ENCODE results near the gene ZGPAT. TPM values are rescaled to one million over a fixed set of nuclear protein-coding genes. Genes with fewer than 3 reads are reported as not detected.

ZGPAT gene
- total and polyA plus RNA-seq, 10 of the 15 experiments (the other 5 are each of a cell fraction or from before 2014, with no cell fraction given), result 0.58 to 52.9 (median 18.0) TPM

- TF ChIP-seq PAX5 (IDR thresholded peaks at IDR 0.05; ENCODE audit: borderline replicate concordance, low read depth, low read length) (no peak; the same call in 1 of the 2 replicates), ZNF274 (IDR thresholded peaks at IDR 0.05; ENCODE audit: insufficient read depth, insufficient read length) (no peak), CHD4 (IDR thresholded peaks at IDR 0.05) (no peak), ESRRA (IDR thresholded peaks at IDR 0.05; ENCODE audit: low read length) (no peak), ZSCAN29 (IDR thresholded peaks at IDR 0.05) (no peak), FOXK2 (IDR thresholded peaks at IDR 0.05) (no peak), BCL11A (IDR thresholded peaks at IDR 0.05; ENCODE audit: low read depth, low read length) (no peak), CREB1 (IDR thresholded peaks at IDR 0.05; ENCODE audit: low read depth) (peak; percentile 21; the same call in 1 of the 2 replicates), SREBF1 (IDR thresholded peaks at IDR 0.05; ENCODE audit: low read length) (no peak), ZBTB4 (CRISPR knock-in tag; IDR thresholded peaks at IDR 0.05) (no peak), RAD21 (IDR thresholded peaks at IDR 0.05; ENCODE audit: insufficient read depth, low read depth, low read length) (no peak), TBL1XR1 (IDR thresholded peaks at IDR 0.05; ENCODE audit: low read depth, low read length) (no peak), ELK1 (IDR thresholded peaks at IDR 0.05; ENCODE audit: low read depth, low read length) (no peak), EED (IDR thresholded peaks at IDR 0.05; ENCODE audit: low read depth) (peak; percentile 86), NFXL1 (IDR thresholded peaks at IDR 0.05; ENCODE audit: borderline replicate concordance) (no peak), SPI1 (IDR thresholded peaks at IDR 0.05; ENCODE audit: borderline replicate concordance, insufficient read depth, low read depth, low read length) (no peak), KAT2A (conservative IDR thresholded peaks at IDR 0.05; ENCODE audit: control insufficient read depth, low read depth, low read length) (no peak), NFYA (IDR thresholded peaks at IDR 0.05; ENCODE audit: borderline replicate concordance, low read depth, low read length) (no peak), SMC3 (IDR thresholded peaks at IDR 0.05; ENCODE audit: borderline replicate concordance, low read length) (no peak), POLR2AphosphoS5 (IDR thresholded peaks at IDR 0.05; ENCODE audit: low read length) (peak; percentile 19; the same call in 1 of the 2 replicates), USF2 (IDR thresholded peaks at IDR 0.05; ENCODE audit: borderline replicate concordance, low read depth, low read length) (no peak), TAF1 (IDR thresholded peaks at IDR 0.05; ENCODE audit: borderline replicate concordance, low read depth, low read length) (no peak), JUNB (IDR thresholded peaks at IDR 0.05) (peak; percentile 60), IRF5 (IDR thresholded peaks at IDR 0.05; ENCODE audit: borderline replicate concordance) (no peak)
These were observed 29.3 kb downstream of the ZGPAT start (continued) for GRCh38 chr20:63736893-63737694.

Data from GM12878 (cell line).